ENCODE measurements around the gene SRRM1. TPM values are rescaled to one million over a fixed set of nuclear protein-coding genes. Genes with fewer than 3 reads are reported as not detected.

Gene SRRM1
- total and polyA plus RNA-seq, 10 of the 15 experiments (the other 5 are each of a cell fraction or from before 2014, with no cell fraction given) = 36.8 to 285 (median 126) TPM

- intact Hi-C loops (cut with micrococcal nuclease; ENCODE audit: unreplicated experiment) (no loop called here), in situ Hi-C loops (cut with MboI) (no loop called here)
- ATAC-seq (no peak), FAIRE-seq (no peak), DNase-seq (ENCODE audit: low read depth, low spot score) (no peak)
- Histone ChIP-seq H3K36me3 (ENCODE audit: control insufficient read depth in 2 of 2, insufficient read depth in 2 of 2, low read length in 1 of 2) (no peaks in the 10 kb centered on the region), H3K9me3 (replicated peaks; ENCODE audit: control insufficient read depth, insufficient read depth, low read length) (no peaks in the 10 kb centered on the region), H3K79me2 (ENCODE audit: control insufficient read depth, insufficient read depth, low read length) (no peaks in the 10 kb centered on the region), H3K4me3 (no peak overlapping the region), H3K27ac (ENCODE audit: control insufficient read depth, insufficient read depth) (no peak overlapping the region), H3K4me1 (ENCODE audit: control insufficient read depth, insufficient read depth, low read length) (peaks cover 17% of the 10 kb centered on the region), H3K27me3 (replicated peaks in 1 of 2; ENCODE audit: control insufficient read depth in 2 of 2, insufficient read depth in 2 of 2, low read length in 1 of 2) (no peaks in the 10 kb centered on the region), H3K4me2 (ENCODE audit: control insufficient read depth, insufficient read depth) (no peak overlapping the region), H4K20me1 (ENCODE audit: control insufficient read depth, insufficient read depth) (no peaks in the 10 kb centered on the region), H3K9ac (ENCODE audit: control insufficient read depth, insufficient read depth, low read length) (no peak overlapping the region), H2AFZ (ENCODE audit: control insufficient read depth, low read depth, low read length) (no peak overlapping the region)
- SMC1A ChIA-PET (ENCODE audit: uncharacterized antibody, unreplicated experiment) = interaction anchor here (0.7 to 8.4 kb wide), 4 partner anchors 11 to 130 kb away, joined by 3 to 92 read pairs (median 10); partner anchors contain the start of gene CLIC4
- POLR2A ChIA-PET = interaction anchor here (0.5 to 0.8 kb wide), 2 partner anchors 41 to 67 kb away, joined by 4 to 10 read pairs; no protein-coding TSS in a partner anchor
- CTCF ChIA-PET = interaction anchor here (0.6 to 24.4 kb wide), 5 partner anchors 10 to 408 kb away, joined by 3 to 655 read pairs (median 3); partner anchors contain the start of gene CLIC4
- no TSS peak for BruUV-seq (replicated peaks)
- RAD21 ChIA-PET (ENCODE audit: unreplicated experiment) = interaction anchor here (1.3 to 1.5 kb wide), 2 partner anchors 11 to 46 kb away, joined by 3 to 7 read pairs; partner anchors contain the start of gene CLIC4
- WGBS (ENCODE audit: insufficient coverage, insufficient replicate concordance, low lambda C conversion rate, missing lambda C conversion rate) = 26% methylated on average over 7 of the region's 7 CpGs
- TF ChIP-seq SKIL (IDR thresholded peaks at IDR 0.05; ENCODE audit: low read depth, poor library complexity, severe bottlenecking) (no peak), ZNF24 (IDR thresholded peaks at IDR 0.05) (no peak), RBBP5 (conservative IDR thresholded peaks at IDR 0.05) (no peak), PKNOX1 (IDR thresholded peaks at IDR 0.05) (no peak), E4F1 (IDR thresholded peaks at IDR 0.05; ENCODE audit: borderline replicate concordance, partially characterized antibody) (no peak), MYB (IDR thresholded peaks at IDR 0.05; ENCODE audit: borderline replicate concordance, low read depth, low read length) (no peak), BRCA1 (IDR thresholded peaks at IDR 0.05; ENCODE audit: low read depth, low read length) (no peak), RAD51 (IDR thresholded peaks at IDR 0.05) (no peak), CTCF (IDR thresholded peaks at IDR 0.05 in 2 of 3, conservative IDR thresholded peaks at IDR 0.05 in 1 of 3; ENCODE audit: control insufficient read depth in 2 of 3, extremely low read depth in 1 of 3, insufficient read depth in 1 of 3, low read depth in 3 of 3, low read length in 3 of 3) (no peak), IRF3 (IDR thresholded peaks at IDR 0.05) (no peak), SIX5 (IDR thresholded peaks at IDR 0.05; ENCODE audit: low read depth, low read length, severe bottlenecking) (no peak), ETV6 (conservative IDR thresholded peaks at IDR 0.05 in 1 of 2, IDR thresholded peaks at IDR 0.05 in 1 of 2; ENCODE audit: borderline replicate concordance in 1 of 2, low read depth in 1 of 2) (no peak), SMARCA5 (IDR thresholded peaks at IDR 0.05) (no peak), IRF4 (IDR thresholded peaks at IDR 0.05; ENCODE audit: low read depth, low read length) (no peak)
Observed at GRCh38 chr1:24699628-24700027, 56.5 kb downstream of the SRRM1 start.
